MM.1S (cell line): ENCODE data around the gene STK10.

Experiments used
- EZH2 ChIP-seq: fragments of 300-600 bp; sonication (generic); optimal IDR thresholded peaks from 2 replicates; pipeline ENCODE3; 2017; ENCODE audit warnings: low read depth, mild to moderate bottlenecking, antibody characterized with exemption, low read length, mixed read lengths
- TF ChIP-seq, protein P1 (sequence below): fragments of 300-600 bp; sonication (generic); IDR thresholded peaks from 2 replicates; pipeline ENCODE4 v1.5.1; 2016; ENCODE audit warnings: antibody characterized with exemption, low read length, mixed read lengths

DNA sequence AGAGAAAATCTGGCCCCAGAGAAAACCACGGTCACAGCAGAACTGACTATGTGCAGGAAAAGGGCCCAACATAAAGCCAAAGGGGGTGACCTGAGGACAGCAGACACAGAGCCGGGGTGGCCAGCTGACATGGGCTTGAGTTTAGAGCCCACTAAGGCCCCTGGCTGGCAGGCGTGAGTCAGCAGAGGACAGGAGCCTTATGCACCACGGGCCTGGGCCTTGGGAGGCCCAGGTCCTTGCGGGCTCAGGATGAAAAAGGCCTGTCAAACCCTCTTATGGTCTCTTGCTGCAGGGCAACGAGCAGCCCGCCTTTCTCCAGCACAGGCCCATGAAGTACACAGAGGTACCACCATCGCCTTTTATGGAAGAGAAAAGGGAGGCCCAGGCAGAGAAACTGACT lies 19.7 kb downstream of the STK10 start:
- TF ChIP-seq, protein P1, sequence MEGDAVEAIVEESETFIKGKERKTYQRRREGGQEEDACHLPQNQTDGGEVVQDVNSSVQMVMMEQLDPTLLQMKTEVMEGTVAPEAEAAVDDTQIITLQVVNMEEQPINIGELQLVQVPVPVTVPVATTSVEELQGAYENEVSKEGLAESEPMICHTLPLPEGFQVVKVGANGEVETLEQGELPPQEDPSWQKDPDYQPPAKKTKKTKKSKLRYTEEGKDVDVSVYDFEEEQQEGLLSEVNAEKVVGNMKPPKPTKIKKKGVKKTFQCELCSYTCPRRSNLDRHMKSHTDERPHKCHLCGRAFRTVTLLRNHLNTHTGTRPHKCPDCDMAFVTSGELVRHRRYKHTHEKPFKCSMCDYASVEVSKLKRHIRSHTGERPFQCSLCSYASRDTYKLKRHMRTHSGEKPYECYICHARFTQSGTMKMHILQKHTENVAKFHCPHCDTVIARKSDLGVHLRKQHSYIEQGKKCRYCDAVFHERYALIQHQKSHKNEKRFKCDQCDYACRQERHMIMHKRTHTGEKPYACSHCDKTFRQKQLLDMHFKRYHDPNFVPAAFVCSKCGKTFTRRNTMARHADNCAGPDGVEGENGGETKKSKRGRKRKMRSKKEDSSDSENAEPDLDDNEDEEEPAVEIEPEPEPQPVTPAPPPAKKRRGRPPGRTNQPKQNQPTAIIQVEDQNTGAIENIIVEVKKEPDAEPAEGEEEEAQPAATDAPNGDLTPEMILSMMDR = no peak
- TF ChIP-seq EZH2 = no peak
